ENCODE data around the gene SLC44A1.

SLC44A1 gene

DNA sequence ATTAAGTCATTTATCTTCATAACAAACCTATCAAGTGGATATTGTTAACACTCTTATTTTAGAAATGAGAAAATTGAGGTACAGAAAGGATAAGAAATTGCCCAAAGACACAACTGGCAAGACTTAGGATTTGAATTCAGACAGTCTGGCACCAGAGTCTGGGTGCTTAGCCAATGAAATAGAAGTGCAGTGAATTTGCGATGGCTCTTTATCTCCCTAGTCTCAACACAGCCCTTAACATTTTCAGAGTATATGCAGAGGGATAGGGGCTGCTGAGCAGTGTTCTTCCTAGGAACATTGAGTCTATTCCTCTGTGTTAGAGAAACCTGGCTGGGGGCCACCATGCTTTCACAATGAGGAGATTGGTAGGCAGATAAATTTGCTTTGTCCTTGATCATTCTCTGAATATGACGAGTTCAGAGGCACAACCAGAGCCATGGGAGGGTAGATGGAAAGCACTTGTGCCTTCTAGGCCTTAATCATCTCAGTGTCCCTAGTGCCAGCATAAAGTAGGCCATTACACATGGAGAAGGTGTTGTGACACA is 197.2 kb downstream of the SLC44A1 start:
- no peak for DNase-seq
- H3K9me3 ChIP-seq (ENCODE audit: severe bottlenecking), result no peaks in the 10 kb centered on the region
- H3K4me3 ChIP-seq (ENCODE audit: low read depth, low read length), result no peak overlapping the region
- H3K27ac ChIP-seq, result no peak overlapping the region; the same call in 1 of the 2 replicates
- TF ChIP-seq, protein P1, sequence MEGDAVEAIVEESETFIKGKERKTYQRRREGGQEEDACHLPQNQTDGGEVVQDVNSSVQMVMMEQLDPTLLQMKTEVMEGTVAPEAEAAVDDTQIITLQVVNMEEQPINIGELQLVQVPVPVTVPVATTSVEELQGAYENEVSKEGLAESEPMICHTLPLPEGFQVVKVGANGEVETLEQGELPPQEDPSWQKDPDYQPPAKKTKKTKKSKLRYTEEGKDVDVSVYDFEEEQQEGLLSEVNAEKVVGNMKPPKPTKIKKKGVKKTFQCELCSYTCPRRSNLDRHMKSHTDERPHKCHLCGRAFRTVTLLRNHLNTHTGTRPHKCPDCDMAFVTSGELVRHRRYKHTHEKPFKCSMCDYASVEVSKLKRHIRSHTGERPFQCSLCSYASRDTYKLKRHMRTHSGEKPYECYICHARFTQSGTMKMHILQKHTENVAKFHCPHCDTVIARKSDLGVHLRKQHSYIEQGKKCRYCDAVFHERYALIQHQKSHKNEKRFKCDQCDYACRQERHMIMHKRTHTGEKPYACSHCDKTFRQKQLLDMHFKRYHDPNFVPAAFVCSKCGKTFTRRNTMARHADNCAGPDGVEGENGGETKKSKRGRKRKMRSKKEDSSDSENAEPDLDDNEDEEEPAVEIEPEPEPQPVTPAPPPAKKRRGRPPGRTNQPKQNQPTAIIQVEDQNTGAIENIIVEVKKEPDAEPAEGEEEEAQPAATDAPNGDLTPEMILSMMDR (IDR thresholded peaks at IDR 0.05; ENCODE audit: low read depth, low read length), result no peak
- H3K36me3 ChIP-seq, result no peaks in the 10 kb centered on the region; the same call in 1 of the 2 replicates
- H3K27me3 ChIP-seq (ENCODE audit: insufficient read depth, low read depth, severe bottlenecking), result no peaks in the 10 kb centered on the region

DNA sequence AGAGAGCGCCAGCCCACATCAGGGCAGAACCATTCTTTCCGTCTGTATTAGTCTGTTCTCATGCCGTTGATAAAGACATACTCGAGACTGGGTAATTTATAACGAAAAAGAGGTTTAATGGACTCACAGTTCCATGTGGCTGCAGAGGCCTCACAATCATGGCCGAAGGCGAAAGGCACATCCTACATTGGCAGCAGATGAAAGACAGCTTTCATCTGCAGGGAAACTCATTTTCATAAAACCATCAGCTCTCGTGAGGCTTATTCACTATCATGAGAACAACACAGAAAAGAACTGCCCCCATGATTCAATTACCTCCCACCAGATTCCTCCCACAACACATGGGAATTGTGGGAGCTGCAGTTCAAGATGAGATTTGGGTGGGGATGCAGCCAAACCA is 198.7 kb downstream of the SLC44A1 start:
- no peak for DNase-seq
- H3K36me3 ChIP-seq, result peaks cover 2% of the 10 kb centered on the region

DNA sequence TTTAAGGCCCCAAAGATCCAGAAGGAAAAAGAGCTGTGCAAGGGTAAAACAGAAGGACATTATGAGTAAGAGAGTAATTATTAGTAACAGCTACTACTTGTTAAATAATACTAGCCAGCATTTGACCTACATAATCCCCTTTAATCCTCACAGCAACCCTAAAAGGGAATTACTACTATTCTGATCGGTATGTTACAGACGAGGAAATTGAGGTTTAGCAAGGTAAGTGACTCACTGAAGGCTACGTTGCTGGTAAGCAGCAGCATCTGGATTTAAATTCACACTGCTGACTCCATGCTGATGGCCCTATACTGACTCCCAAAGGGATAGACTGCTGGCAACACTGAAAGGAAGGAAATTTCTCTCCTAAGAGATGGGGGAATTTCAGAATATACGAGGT is 199.7 kb downstream of the SLC44A1 start:
- Histone ChIP-seq H3K4me3 (ENCODE audit: low read depth, low read length) (no peak overlapping the region), H3K9me3 (ENCODE audit: severe bottlenecking) (no peaks in the 10 kb centered on the region), H3K27ac (peak overlapping the region; percentile 38; the same call in 1 of the 2 replicates), H3K27me3 (ENCODE audit: insufficient read depth, low read depth, severe bottlenecking) (no peaks in the 10 kb centered on the region), H3K36me3 (peaks cover 5% of the 10 kb centered on the region; the same call in 1 of the 2 replicates)
- DNase-seq, result no peak
- TF ChIP-seq, protein P1 (IDR thresholded peaks at IDR 0.05; ENCODE audit: low read depth, low read length), result no peak

More for the DNA sequence above, 198.7 kb downstream of the SLC44A1 start:
- Histone ChIP-seq H3K4me3 (ENCODE audit: low read depth, low read length) (no peak overlapping the region), H3K9me3 (ENCODE audit: severe bottlenecking) (no peaks in the 10 kb centered on the region), H3K27ac (no peak overlapping the region), H3K27me3 (ENCODE audit: insufficient read depth, low read depth, severe bottlenecking) (no peaks in the 10 kb centered on the region)
- TF ChIP-seq, protein P1 (IDR thresholded peaks at IDR 0.05; ENCODE audit: low read depth, low read length), result no peak

DNA sequence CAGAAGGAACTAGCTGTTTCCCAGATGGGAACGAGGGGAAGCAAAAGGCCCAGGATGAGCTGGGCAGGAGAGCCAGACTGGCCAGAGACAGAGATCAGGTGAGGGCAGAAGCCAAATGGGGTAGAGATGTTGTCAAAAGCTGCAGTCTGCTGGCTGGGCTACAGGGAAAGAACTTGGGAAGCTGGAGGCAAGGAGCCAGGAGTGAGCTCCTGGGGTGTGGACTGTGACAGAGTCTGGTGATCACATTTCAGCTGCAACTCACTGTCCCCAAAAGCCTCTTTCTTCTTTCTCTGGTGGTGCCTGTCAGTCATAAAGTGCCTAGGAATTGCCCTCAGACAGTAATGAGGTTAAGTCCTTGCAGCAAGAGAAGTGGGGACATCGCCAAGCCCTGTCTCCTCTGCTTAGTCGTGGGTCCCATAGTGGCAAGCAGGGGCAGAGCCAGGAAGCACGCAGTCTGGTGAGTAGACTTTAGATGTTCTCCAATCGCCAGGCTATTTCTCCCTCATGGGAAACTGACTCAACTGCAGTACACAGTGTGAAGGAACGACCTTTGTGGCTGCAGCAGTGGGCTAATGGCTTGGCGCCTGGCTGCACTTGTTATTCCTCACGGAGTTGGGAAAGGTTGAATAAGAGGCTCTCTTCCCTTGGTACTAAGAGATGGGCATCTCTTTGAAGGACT is 200.9 kb downstream of the SLC44A1 start:
- DNase-seq, result no peak
- Histone ChIP-seq H3K27ac (no peak overlapping the region), H3K27me3 (ENCODE audit: insufficient read depth, low read depth, severe bottlenecking) (no peaks in the 10 kb centered on the region), H3K36me3 (peaks cover 5% of the 10 kb centered on the region; the same call in 1 of the 2 replicates), H3K4me3 (ENCODE audit: low read depth, low read length) (no peak overlapping the region), H3K9me3 (ENCODE audit: severe bottlenecking) (no peaks in the 10 kb centered on the region)
- TF ChIP-seq, protein P1 (IDR thresholded peaks at IDR 0.05; ENCODE audit: low read depth, low read length), result no peak

DNA sequence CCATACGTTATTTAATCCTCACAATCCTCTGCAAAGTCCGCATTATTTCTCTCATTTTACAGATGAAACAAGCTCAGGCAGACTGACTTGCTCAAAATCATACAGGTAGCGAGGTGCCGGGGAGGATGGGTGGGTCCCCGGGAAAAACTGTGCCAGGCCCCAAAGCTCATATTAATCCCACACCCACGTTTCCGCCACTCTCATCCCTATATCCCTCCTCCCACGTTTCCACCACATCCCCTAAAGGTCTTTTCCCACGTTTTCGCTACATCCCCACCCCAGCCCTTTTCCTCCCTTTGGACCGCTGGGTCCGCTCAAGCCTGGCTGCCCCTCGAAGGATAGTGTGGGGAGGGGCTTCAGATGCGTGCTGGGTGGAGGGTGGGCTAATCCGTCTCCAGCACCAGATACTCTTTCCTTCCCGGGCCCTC is 202.9 kb downstream of the SLC44A1 start:
- H3K4me3 ChIP-seq (ENCODE audit: low read depth, low read length), result peak overlapping the region; percentile 88
- no peaks in the 10 kb centered on the region for H3K9me3 ChIP-seq (ENCODE audit: severe bottlenecking)
- peak overlapping the region; percentile 92 for H3K27ac ChIP-seq
- TF ChIP-seq, protein P1 (IDR thresholded peaks at IDR 0.05; ENCODE audit: low read depth, low read length), result no peak
- no peaks in the 10 kb centered on the region for H3K27me3 ChIP-seq (ENCODE audit: insufficient read depth, low read depth, severe bottlenecking)
- H3K36me3 ChIP-seq, result peaks cover 17% of the 10 kb centered on the region
- peak; percentile 39 for DNase-seq
